Loucy (cell line): ENCODE data around the gene PEAK1.

Experiments
- CTCF ChIP-seq: fragments of 200-600 bp; sonication (generic); conservative IDR thresholded peaks from 2 replicates; pipeline ENCODE4 v1.5.1; 2014; ENCODE audit warnings: mild to moderate bottlenecking, antibody characterized with exemption, low read length
- EZH2phosphoT487 ChIP-seq: fragments of 200-600 bp; IDR thresholded peaks from 2 replicates; pipeline ENCODE4 v1.6.1; 2018; ENCODE audit warnings: antibody characterized with exemption, mild to moderate bottlenecking, moderate library complexity, borderline replicate concordance

GRCh38 chr15:77266708-77267386 is 153.1 kb downstream of the PEAK1 start:
- TF ChIP-seq CTCF (no peak), EZH2phosphoT487 (no peak)
